ENCODE results near the gene GHR.

The GHR gene

GRCh38 chr5:42640835-42641234, 217.6 kb downstream of the GHR start:
- TF ChIP-seq, protein P1, sequence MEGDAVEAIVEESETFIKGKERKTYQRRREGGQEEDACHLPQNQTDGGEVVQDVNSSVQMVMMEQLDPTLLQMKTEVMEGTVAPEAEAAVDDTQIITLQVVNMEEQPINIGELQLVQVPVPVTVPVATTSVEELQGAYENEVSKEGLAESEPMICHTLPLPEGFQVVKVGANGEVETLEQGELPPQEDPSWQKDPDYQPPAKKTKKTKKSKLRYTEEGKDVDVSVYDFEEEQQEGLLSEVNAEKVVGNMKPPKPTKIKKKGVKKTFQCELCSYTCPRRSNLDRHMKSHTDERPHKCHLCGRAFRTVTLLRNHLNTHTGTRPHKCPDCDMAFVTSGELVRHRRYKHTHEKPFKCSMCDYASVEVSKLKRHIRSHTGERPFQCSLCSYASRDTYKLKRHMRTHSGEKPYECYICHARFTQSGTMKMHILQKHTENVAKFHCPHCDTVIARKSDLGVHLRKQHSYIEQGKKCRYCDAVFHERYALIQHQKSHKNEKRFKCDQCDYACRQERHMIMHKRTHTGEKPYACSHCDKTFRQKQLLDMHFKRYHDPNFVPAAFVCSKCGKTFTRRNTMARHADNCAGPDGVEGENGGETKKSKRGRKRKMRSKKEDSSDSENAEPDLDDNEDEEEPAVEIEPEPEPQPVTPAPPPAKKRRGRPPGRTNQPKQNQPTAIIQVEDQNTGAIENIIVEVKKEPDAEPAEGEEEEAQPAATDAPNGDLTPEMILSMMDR (IDR thresholded peaks at IDR 0.05; ENCODE audit: low read depth, low read length), result no peak
- H3K27ac ChIP-seq, result no peak overlapping the region
- no peaks in the 10 kb centered on the region for H3K36me3 ChIP-seq
- no peaks in the 10 kb centered on the region for H3K9me3 ChIP-seq (ENCODE audit: severe bottlenecking)
- DNase-seq, result no peak
- H3K27me3 ChIP-seq (ENCODE audit: insufficient read depth, low read depth, severe bottlenecking), result peaks cover 44% of the 10 kb centered on the region
- H3K4me3 ChIP-seq (ENCODE audit: low read depth, low read length), result no peak overlapping the region

DNA sequence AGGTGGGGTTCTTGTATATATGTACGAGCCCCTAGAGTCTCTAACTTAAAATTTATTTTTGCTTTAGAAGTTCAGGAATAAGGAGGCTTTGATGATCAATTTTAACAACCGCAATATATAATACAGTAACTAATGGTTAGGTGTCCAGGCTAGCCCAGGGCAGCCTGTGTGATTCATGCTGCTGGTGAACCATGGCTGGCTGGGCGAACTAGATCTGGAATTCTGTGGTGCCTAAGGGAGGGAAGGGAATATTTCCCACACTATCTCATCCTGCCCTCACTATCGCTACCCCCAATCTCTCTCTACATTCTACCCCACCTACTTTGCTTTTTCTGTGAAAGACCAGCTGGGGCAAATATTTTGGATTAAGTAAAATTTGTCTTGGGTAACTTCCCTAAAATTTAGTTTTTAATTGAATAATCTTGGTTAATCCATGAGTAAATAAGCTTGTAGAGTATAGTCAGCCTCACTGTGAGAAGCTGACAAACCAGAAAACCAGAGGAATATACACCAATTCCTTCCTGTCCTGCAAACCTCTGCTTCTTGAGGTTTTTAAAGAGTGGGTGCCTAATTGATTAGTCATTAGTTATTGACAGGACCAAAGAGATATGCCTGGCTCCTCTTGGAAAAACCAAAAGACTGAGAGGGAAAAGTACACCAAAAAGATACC, 218.2 kb downstream of the GHR start:
- Histone ChIP-seq H3K4me3 (ENCODE audit: low read depth, low read length) (no peak overlapping the region), H3K36me3 (no peaks in the 10 kb centered on the region), H3K27me3 (ENCODE audit: insufficient read depth, low read depth, severe bottlenecking) (peaks cover 50% of the 10 kb centered on the region), H3K9me3 (ENCODE audit: severe bottlenecking) (no peaks in the 10 kb centered on the region), H3K27ac (no peak overlapping the region)
- TF ChIP-seq, protein P1 (IDR thresholded peaks at IDR 0.05; ENCODE audit: low read depth, low read length), result no peak
- no peak for DNase-seq

- no peaks in the 10 kb centered on the region for H3K36me3 ChIP-seq
- TF ChIP-seq, protein P1 (IDR thresholded peaks at IDR 0.05; ENCODE audit: low read depth, low read length), result no peak
Measured at GRCh38 chr5:42642006-42642405, 218.8 kb downstream of the GHR start.

DNA sequence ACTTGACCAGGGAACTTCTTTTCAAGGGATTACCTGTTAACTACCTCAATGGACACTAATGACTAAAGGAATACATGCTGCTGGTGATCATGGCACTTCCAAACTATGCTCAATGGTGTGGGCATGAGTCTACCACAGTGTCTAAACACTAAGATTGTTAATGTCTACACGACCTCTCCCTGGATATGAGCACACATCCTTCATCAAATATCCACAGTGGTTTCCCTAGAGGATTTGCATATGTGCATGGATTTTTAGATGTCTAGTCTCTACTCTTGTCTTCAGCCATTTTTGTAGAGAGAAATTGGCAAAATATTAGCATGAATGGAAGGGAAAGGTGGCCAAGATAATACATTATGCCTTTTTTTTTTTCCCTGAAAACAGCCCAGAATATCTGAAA, 220.1 kb downstream of the GHR start:
- H3K27ac ChIP-seq, result no peak overlapping the region
- no peaks in the 10 kb centered on the region for H3K36me3 ChIP-seq
- no peak overlapping the region for H3K4me3 ChIP-seq (ENCODE audit: low read depth, low read length)
- H3K27me3 ChIP-seq (ENCODE audit: insufficient read depth, low read depth, severe bottlenecking), result peaks cover 51% of the 10 kb centered on the region
- no peak for DNase-seq
- H3K9me3 ChIP-seq (ENCODE audit: severe bottlenecking), result no peaks in the 10 kb centered on the region
- TF ChIP-seq, protein P1 (IDR thresholded peaks at IDR 0.05; ENCODE audit: low read depth, low read length), result no peak

More at GRCh38 chr5:42642006-42642405, 218.8 kb downstream of the GHR start:
- Histone ChIP-seq H3K27ac (no peak overlapping the region), H3K4me3 (ENCODE audit: low read depth, low read length) (no peak overlapping the region), H3K9me3 (ENCODE audit: severe bottlenecking) (no peaks in the 10 kb centered on the region), H3K27me3 (ENCODE audit: insufficient read depth, low read depth, severe bottlenecking) (peaks cover 52% of the 10 kb centered on the region)
- DNase-seq, result no peak

DNA sequence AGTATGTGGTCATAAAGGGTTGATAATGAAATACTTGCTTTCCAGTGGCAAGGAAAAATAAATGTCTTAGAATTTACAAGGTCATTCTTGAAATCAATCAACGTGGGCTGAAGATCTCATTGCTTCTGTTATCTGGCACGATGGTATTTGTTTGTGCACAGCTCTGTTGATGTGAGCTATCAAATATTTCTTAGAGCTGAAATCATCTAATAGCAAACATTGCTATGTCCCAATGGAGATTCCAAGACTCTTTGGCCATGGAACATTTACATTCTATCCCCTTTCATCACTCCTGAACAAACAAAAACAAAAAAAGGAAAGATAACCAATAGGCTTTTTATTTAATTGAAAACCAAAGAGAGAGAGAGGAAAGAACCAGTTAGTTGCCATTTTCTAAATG, 221.9 kb downstream of the GHR start:
- Histone ChIP-seq H3K9me3 (ENCODE audit: severe bottlenecking) (no peaks in the 10 kb centered on the region), H3K27me3 (ENCODE audit: insufficient read depth, low read depth, severe bottlenecking) (peaks cover 50% of the 10 kb centered on the region), H3K36me3 (no peaks in the 10 kb centered on the region), H3K27ac (no peak overlapping the region), H3K4me3 (ENCODE audit: low read depth, low read length) (no peak overlapping the region)
- no peak for DNase-seq
- TF ChIP-seq, protein P1 (IDR thresholded peaks at IDR 0.05; ENCODE audit: low read depth, low read length), result no peak

GRCh38 chr5:42648036-42648435, 224.8 kb downstream of the GHR start:
- Histone ChIP-seq H3K27ac (no peak overlapping the region), H3K27me3 (ENCODE audit: insufficient read depth, low read depth, severe bottlenecking) (peaks cover 38% of the 10 kb centered on the region), H3K9me3 (ENCODE audit: severe bottlenecking) (no peaks in the 10 kb centered on the region), H3K4me3 (ENCODE audit: low read depth, low read length) (no peak overlapping the region), H3K36me3 (no peaks in the 10 kb centered on the region)
- TF ChIP-seq, protein P1 (IDR thresholded peaks at IDR 0.05; ENCODE audit: low read depth, low read length), result no peak
- DNase-seq, result no peak
